WTC11 (cell line): Measurements from ENCODE around the gene KAZN.

ENCODE experiments used
- CREB1 ChIP-seq: sonication (generic); formaldehyde crosslinking; IDR thresholded peaks from 2 replicates; pipeline ENCODE4 v1.8.0; 2023; ENCODE audit warnings: mild to moderate bottlenecking, missing genetic modification reagents
- TF ChIP-seq, protein P1 (sequence below): sonication (generic); formaldehyde crosslinking; conservative IDR thresholded peaks from 2 replicates; pipeline ENCODE4 v1.8.1; 2022; ENCODE audit warnings: mild to moderate bottlenecking, missing genetic modification reagents

DNA sequence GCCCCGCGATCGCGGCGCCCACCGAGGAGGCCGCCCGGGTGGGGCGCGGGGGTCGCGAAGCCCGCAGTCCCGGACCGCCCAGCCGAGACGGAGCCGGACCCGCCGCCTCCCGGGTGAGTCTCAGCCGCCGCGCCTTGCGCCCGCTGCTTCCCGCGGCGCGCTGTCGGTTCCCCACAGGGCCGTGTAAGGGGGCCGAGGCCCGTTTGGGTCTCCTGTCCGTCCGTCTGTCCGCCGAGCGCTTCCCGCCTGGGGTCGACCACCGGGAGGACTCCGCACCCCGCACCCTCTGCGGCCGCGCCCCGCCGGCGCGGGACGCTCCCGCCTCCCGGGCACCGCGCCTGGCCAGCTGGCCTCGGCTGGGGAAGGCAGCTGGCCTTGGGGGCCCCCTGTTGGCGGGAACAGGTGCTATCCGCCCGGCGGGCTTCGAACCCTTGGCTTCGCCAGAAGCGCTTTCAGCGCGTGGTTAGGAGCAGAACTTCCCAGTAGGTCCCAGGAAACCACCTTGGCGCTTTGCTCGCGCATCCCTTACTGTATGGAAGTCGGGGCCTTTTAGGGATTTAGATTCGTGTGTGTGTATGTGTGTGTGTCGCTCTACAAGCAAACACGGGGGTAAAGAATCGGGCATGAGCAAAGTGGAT is 555.5 kb downstream of the KAZN start:
- no peak for TF ChIP-seq CREB1 (CRISPR knock-in tag)
- TF ChIP-seq, protein P1, sequence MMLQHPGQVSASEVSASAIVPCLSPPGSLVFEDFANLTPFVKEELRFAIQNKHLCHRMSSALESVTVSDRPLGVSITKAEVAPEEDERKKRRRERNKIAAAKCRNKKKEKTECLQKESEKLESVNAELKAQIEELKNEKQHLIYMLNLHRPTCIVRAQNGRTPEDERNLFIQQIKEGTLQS (CRISPR knock-in tag): no peak
